ENCODE results near the gene DLG2.
A peak's percentile ranks its signal among the peaks of the same experiment; 100 is the strongest.
"Not testable (repeated sequence)": the region's sequence is repeated elsewhere in the genome, so short reads cannot be mapped to it uniquely, and the experiment has no call there.

The DLG2 gene

GRCh38 chr11:84384731-84385130 lies 1242.4 kb downstream of the DLG2 start:
- FAIRE-seq (peak; percentile 50), DNase-seq (ENCODE audit: extremely low spot score, insufficient read length, low read depth) (no peak)

GRCh38 chr11:84383576-84383975 lies 1243.6 kb downstream of the DLG2 start:
- FAIRE-seq (no peak), DNase-seq (ENCODE audit: extremely low spot score, insufficient read length, low read depth) (no peak)

GRCh38 chr11:84381666-84382065 lies 1245.5 kb downstream of the DLG2 start:
- FAIRE-seq = no peak
- DNase-seq (ENCODE audit: extremely low spot score, insufficient read length, low read depth) = no peak

GRCh38 chr11:84372381-84372950 lies 1254.7 kb downstream of the DLG2 start:
- FAIRE-seq = no peak
- no peak for DNase-seq (ENCODE audit: extremely low spot score, insufficient read length, low read depth)

GRCh38 chr11:84358034-84358433 lies 1269.1 kb downstream of the DLG2 start:
- no peak for FAIRE-seq

GRCh38 chr11:84355911-84356310 lies 1271.2 kb downstream of the DLG2 start:
- DNase-seq (ENCODE audit: extremely low spot score, insufficient read length, low read depth) = no peak
- no peak for FAIRE-seq

More at GRCh38 chr11:84358034-84358433, 1269.1 kb downstream of the DLG2 start:
- DNase-seq (ENCODE audit: extremely low spot score, insufficient read length, low read depth) = no peak

- FAIRE-seq (no peak), DNase-seq (ENCODE audit: extremely low spot score, insufficient read length, low read depth) (no peak)
Observed at GRCh38 chr11:84345597-84345996, 1281.5 kb downstream of the DLG2 start.

- FAIRE-seq = no peak
- no peak for DNase-seq (ENCODE audit: extremely low spot score, insufficient read length, low read depth)
Observed at GRCh38 chr11:84345027-84345426, 1282.1 kb downstream of the DLG2 start.

GRCh38 chr11:84339796-84340195 lies 1287.3 kb downstream of the DLG2 start:
- DNase-seq (ENCODE audit: extremely low spot score, insufficient read length, low read depth) = no peak
- FAIRE-seq = no peak

GRCh38 chr11:84333221-84333620 lies 1293.9 kb downstream of the DLG2 start:
- FAIRE-seq (no peak), DNase-seq (ENCODE audit: extremely low spot score, insufficient read length, low read depth) (no peak)

GRCh38 chr11:84322211-84322610 lies 1304.9 kb downstream of the DLG2 start:
- no peak for FAIRE-seq
- DNase-seq (ENCODE audit: extremely low spot score, insufficient read length, low read depth) = no peak

- no peak for FAIRE-seq
- DNase-seq (ENCODE audit: extremely low spot score, insufficient read length, low read depth) = no peak
Observed at GRCh38 chr11:84319863-84320262, 1307.3 kb downstream of the DLG2 start.

GRCh38 chr11:84316866-84317555 lies 1310.1 kb downstream of the DLG2 start:
- DNase-seq (ENCODE audit: extremely low spot score, insufficient read length, low read depth) = no peak
- no peak for FAIRE-seq

GRCh38 chr11:84313830-84314359 lies 1313.2 kb downstream of the DLG2 start:
- FAIRE-seq (no peak), DNase-seq (ENCODE audit: extremely low spot score, insufficient read length, low read depth) (no peak)

- FAIRE-seq (no peak), DNase-seq (ENCODE audit: extremely low spot score, insufficient read length, low read depth) (no peak)
Observed at GRCh38 chr11:84310268-84310667, 1316.9 kb downstream of the DLG2 start.

GRCh38 chr11:84308491-84308890 lies 1318.7 kb downstream of the DLG2 start:
- FAIRE-seq = not testable (repeated sequence)

GRCh38 chr11:84300092-84300491 lies 1327.1 kb downstream of the DLG2 start:
- no peak for FAIRE-seq
- DNase-seq (ENCODE audit: extremely low spot score, insufficient read length, low read depth) = no peak

More at GRCh38 chr11:84308491-84308890, 1318.7 kb downstream of the DLG2 start:
- DNase-seq (ENCODE audit: extremely low spot score, insufficient read length, low read depth) = not testable (repeated sequence)

- FAIRE-seq (no peak), DNase-seq (ENCODE audit: extremely low spot score, insufficient read length, low read depth) (no peak)
Observed at GRCh38 chr11:84297570-84297969, 1329.6 kb downstream of the DLG2 start.

- DNase-seq (ENCODE audit: extremely low spot score, insufficient read length, low read depth) = no peak
- FAIRE-seq = no peak
Observed at GRCh38 chr11:84295815-84296214, 1331.3 kb downstream of the DLG2 start.

GRCh38 chr11:84292955-84293354 lies 1334.2 kb downstream of the DLG2 start:
- DNase-seq (ENCODE audit: extremely low spot score, insufficient read length, low read depth) (no peak), FAIRE-seq (no peak)

- DNase-seq (ENCODE audit: extremely low spot score, insufficient read length, low read depth) (no peak), FAIRE-seq (no peak)
Observed at GRCh38 chr11:84292006-84292405, 1335.1 kb downstream of the DLG2 start.

- FAIRE-seq (no peak), DNase-seq (ENCODE audit: extremely low spot score, insufficient read length, low read depth) (no peak)
Observed at GRCh38 chr11:84290647-84291046, 1336.5 kb downstream of the DLG2 start.

Data from GM18507 (cell line).